NCI-H748 treated with DMSO at 0.1 percent for 48 hours (cell line): ENCODE measurements around the gene CST7.

Experiments
- DNase-seq: peaks from one replicate; lab custom pipeline; 2025; lab: John Stamatoyannopoulos, UW

The CST7 gene

GRCh38 chr20:24950836-24951525 lies 1.9 kb downstream of the CST7 start:
- DNase-seq, result no peak

DNA sequence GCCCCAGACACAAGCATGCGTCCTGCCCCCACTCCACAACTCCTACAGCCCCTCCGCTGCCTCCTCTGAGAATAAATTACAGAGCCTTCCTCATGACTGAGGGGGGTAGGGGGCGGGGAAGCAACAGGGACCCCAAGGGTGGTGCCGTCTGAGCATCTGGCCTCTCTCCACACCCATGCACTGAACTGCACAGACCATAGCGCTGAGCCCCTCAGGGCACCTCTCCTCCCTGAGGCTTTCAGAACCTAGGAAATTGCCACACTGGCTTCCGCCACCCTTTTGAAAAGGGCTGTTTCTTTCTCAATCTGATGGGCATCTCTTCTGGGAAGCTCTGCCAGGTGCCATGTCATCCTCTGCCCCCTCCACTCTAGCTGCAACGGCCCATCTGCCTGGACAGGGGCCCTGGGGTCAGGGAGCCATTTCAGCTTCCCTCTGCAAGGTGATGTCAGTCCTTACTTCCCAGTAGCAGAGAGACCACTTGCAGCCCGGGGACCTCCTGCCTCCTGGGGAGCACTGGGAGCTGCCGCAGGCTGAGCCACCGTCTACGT lies 2.5 kb downstream of the CST7 start:
- no peak for DNase-seq

- no peak for DNase-seq
Observed at GRCh38 chr20:24952376-24953208, 3.5 kb downstream of the CST7 start.

DNA sequence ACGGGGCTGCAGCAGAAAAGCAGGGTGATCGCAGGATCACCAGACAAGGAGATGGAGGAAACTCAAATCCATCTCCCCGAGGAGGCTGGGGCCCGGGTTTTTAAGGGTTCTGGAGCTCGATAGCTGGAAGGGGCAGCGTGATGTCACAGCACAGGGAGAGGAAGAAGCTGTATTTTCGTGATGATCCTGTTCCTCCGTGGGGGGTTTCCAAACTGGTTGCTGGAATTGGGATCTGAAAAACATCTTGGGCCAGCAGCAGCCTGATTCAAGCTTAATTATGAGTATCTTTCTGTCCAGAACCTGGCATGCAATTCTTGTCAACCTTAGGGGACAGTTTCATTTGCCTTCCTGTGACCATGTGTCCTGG lies 4.1 kb downstream of the CST7 start:
- DNase-seq, result no peak

GRCh38 chr20:24953621-24954133 lies 4.6 kb downstream of the CST7 start:
- no peak for DNase-seq

DNA sequence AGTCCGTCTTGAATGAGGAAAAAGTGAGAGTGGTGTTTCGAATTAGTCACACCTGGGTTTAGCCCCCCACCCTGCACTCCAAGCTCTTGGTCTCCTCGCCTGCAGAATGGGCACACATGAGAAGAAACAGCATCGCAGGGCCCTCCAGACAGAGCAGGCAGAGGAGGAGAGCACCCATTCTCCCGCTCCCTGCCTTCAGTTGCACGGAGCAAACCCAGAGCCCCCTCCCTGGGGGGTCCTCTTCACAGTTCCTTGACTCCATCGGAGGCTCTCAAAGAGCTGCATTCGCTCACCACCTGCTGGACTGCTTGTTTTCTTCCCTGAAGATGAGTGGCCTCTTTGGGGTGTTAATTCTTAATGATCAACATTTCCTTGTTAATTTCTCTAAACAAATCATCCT lies 5.1 kb downstream of the CST7 start:
- DNase-seq, result no peak

DNA sequence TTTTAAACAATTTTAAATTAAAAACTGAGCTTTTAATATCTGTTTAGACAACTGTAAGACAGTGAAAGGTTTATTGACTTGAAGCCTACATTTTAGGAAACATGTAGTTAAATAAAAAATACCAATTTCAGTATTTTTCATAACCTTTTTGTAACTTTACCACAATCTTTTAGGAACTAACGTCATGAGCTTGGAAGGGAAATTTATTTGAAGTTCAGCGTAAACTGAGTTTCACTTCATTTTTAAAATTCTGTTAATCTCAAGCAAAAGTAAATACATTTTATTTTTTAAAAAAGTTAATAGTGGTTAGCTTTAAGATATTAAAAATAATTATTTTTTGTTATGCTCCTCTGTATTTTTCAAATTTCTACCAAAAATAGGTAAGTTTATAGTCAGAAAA lies 5.5 kb downstream of the CST7 start:
- no peak for DNase-seq

DNA sequence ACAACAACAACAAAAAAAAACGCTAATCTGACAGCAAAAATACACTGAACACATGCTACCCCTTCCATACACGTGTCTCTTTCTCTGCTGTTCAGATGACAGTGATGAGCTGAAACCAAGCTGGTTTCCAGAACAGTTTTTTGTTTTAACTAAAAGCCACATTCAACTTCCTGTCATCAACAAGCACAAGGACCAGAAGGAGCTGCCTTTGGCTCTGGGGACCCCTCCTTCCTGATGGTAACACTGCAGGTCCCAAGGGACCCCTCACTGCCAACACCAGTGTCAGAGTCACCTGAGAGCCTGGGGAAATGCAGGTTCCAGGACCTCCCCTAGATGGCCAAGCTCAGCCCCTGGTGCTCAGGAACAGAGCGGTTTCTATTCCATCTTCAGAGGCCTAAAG lies 6.0 kb downstream of the CST7 start:
- DNase-seq, result no peak

- DNase-seq, result no peak
Observed at GRCh38 chr20:24956001-24956841, 7.2 kb downstream of the CST7 start.

- DNase-seq, result no peak
Observed at GRCh38 chr20:24957326-24958016, 8.4 kb downstream of the CST7 start.

DNA sequence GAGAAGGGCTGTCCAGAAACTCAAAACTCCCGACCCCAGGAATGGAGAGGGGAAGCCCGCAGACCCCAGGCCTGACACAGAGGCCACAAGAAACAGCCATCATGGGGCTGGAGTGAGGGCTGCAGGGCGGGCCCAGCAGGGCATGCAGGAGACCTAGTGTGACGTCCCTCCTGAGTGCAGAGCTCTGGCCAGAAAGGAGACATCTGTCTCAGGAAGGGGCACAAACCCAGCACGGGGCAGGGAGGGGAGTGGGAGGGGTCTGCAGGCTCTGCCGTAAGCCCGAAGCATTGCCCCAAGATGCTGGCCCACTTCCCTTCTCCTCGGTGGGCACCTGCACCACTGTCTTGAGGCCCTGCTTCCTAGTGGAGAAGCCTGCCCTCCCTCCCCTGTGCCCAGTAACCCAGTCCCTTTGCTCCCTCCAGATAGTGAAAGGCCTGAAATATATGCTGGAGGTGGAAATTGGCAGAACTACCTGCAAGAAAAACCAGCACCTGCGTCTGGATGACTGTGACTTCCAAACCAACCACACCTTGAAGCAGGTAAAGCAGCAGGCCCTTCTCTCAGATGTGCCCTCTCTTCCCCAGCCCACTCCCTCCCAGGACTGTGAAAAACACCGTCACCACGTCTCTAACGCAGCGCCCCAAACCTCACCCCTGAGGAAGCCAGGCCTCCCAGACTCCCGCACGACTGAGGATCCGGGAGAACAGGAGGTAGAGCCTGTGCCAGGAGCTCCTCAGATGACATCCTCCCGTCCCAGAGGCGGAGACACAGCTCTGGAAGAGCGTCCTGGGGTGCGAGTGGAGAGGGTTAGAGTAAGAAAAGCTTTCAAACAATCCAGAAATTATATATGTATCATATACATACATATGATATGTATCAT lies 9.7 kb downstream of the CST7 start:
- no peak for DNase-seq

DNA sequence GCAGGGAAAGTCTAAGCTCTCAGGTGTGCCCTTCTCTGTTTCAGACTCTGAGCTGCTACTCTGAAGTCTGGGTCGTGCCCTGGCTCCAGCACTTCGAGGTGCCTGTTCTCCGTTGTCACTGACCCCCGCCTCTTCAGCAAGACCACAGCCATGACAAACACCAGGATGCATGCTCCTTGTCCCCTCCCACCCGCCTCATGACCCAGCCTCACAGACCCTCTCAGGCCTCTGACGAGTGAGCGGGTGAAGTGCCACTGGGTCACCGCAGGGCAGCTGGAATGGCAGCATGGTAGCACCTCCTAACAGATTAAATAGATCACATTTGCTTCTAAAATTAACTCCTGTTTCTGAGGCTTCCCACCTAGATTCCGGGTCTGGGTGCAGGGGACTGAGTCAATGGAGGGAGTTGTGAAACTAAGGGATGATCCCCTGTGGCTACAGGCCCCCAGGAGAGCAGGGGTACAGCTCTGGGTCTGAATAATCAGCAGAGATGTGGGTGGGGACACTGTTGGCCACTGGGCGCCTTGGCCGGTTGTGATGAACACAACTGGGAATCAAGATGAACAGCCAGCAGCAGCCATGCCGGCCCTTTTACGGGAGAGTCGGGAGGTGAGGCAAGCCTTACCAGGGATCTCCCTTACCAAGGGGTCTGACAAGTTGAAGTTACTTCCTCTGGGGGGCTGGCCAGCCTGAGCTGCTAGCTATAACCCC lies 10.7 kb downstream of the CST7 start:
- no peak for DNase-seq

GRCh38 chr20:24960302-24960801 lies 11.3 kb downstream of the CST7 start:
- no peak for DNase-seq

- peak; percentile 16 for DNase-seq
Observed at GRCh38 chr20:24960861-24961260, 11.8 kb downstream of the CST7 start.

DNA sequence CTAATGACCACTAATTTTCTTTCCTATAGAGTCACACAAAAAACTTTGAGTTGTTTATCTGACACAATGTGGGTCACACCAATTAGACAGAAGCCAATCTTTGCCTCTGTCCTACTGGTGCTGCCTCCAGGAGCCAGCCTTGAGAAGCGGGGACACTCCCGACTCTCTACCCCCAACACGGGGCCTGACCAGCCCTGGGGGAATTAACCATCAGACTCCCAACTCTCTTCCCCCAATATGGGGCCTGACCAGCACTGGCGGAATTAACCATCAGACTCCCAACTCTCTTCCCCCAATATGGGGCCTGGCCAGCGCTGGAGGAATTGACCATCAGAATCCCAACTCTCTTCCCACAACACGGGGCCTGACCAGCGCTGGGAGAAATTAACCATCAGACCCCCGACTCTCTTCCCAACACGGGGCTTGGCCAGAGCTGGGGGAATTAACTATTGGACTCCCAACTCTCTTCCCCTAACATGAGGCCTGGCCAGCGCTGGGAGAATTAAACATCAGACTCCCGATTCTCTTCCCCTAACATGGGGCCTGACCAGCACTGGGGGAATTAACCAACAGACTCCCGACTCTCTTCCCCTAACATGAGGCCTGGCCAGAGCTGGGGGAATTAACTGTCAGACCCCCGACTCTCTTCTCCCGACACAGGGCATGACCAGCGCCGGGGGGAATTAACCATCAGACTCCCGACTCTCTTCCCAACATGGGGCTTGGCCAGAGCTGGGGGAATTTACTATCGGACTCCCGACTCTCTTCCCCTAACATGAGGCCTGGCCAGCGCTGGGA lies 12.5 kb downstream of the CST7 start:
- no peak for DNase-seq

DNA sequence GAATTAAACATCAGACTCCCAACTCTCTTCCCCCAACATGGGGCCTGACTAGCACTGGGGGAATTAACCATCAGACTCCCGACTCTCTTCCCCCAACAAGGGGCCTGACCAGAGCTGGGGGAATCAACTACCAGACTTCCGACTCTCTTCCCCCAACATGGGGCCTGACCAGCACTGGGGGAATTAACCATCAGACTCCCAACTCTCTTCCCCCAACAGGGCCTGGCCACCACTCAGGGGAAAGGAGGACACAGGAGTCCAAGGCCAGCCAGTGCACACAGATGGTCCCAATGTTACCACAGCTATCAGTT lies 13.1 kb downstream of the CST7 start:
- DNase-seq, result no peak

- DNase-seq, result no peak
Observed at GRCh38 chr20:24962510-24962909, 13.4 kb downstream of the CST7 start.

- no peak for DNase-seq
Observed at GRCh38 chr20:24963672-24964505, 14.8 kb downstream of the CST7 start.
